Measurements from ENCODE around the gene PMEL. TPM values are rescaled to one million over a fixed set of nuclear protein-coding genes. Genes with fewer than 3 reads are reported as not detected.

The PMEL gene
- total RNA-seq, 1 experiment from 2014 or later, result 1.2 TPM

GRCh38 chr12:55933169-55933798, 32.6 kb downstream of the PMEL start:
- intact Hi-C loops (cut with micrococcal nuclease; ENCODE audit: unreplicated experiment), result no loop called here
- Histone ChIP-seq H3K27me3 (ENCODE audit: control insufficient read depth, insufficient read depth, low read length) (peaks cover 14% of the 10 kb centered on the region; the same call in 1 of the 2 replicates), H3K4me3 (ENCODE audit: low read depth in 2 of 2, low read length in 2 of 2) (no peak overlapping the region), H3K9me3 (ENCODE audit: control insufficient read depth, insufficient read depth, low read depth, low read length) (no peaks in the 10 kb centered on the region), H3K27ac (ENCODE audit: low read length) (no peak overlapping the region), H3K4me1 (ENCODE audit: control insufficient read depth, insufficient read depth, low read length) (peaks cover 29% of the 10 kb centered on the region), H3K36me3 (ENCODE audit: control insufficient read depth, insufficient read depth, low read length) (no peaks in the 10 kb centered on the region)
- no peak for ATAC-seq
- in situ Hi-C loops (cut with HindIII; ENCODE audit: low pct_unique_long_range_greater_than_20kb, low sequenced_read_pairs), result no loop called here
- ChIA-PET CTCF (interaction anchor here (0.6 kb wide), 1 partner anchor 124 kb away, joined by 4 read pairs; no protein-coding TSS in a partner anchor), POLR2A (no interaction called here)
- DNase-seq (ENCODE audit: low read depth, low spot score), result no peak
- no TSS peak for BruUV-seq (replicated peaks)
- TF ChIP-seq POLR2AphosphoS5 (IDR thresholded peaks at IDR 0.05; ENCODE audit: low read depth, low read length) (no peak), TCF7L2 (IDR thresholded peaks at IDR 0.05; ENCODE audit: low read depth, low read length) (no peak), CTCF (IDR thresholded peaks at IDR 0.05) (no peak), REST (IDR thresholded peaks at IDR 0.05; ENCODE audit: insufficient read depth in 1 of 2, low read depth in 2 of 2, low read length in 1 of 2) (no peak), SIN3A (IDR thresholded peaks at IDR 0.05; ENCODE audit: borderline replicate concordance, insufficient read depth, low read depth, low read length) (no peak)

- no TSS peak for BruUV-seq (replicated peaks)
- Histone ChIP-seq H3K4me1 (ENCODE audit: control insufficient read depth, insufficient read depth, low read length) (peaks cover 33% of the 10 kb centered on the region), H3K27me3 (ENCODE audit: control insufficient read depth, insufficient read depth, low read length) (peaks cover 14% of the 10 kb centered on the region; the same call in 1 of the 2 replicates), H3K9me3 (ENCODE audit: control insufficient read depth, insufficient read depth, low read depth, low read length) (no peaks in the 10 kb centered on the region), H3K27ac (ENCODE audit: low read length) (no peak overlapping the region), H3K4me3 (ENCODE audit: low read depth in 2 of 2, low read length in 2 of 2) (peak overlapping the region; percentile 46 to 69), H3K36me3 (ENCODE audit: control insufficient read depth, insufficient read depth, low read length) (no peaks in the 10 kb centered on the region)
- in situ Hi-C loops (cut with HindIII; ENCODE audit: low pct_unique_long_range_greater_than_20kb, low sequenced_read_pairs) (no loop called here), intact Hi-C loops (cut with micrococcal nuclease; ENCODE audit: unreplicated experiment) (no loop called here)
- CTCF ChIA-PET, result no interaction called here
- no peak for DNase-seq (ENCODE audit: low read depth, low spot score)
- no peak for TF ChIP-seq TCF7L2 (IDR thresholded peaks at IDR 0.05; ENCODE audit: low read depth, low read length)
- TF ChIP-seq REST (IDR thresholded peaks at IDR 0.05; ENCODE audit: insufficient read depth in 1 of 2, low read depth in 2 of 2, low read length in 1 of 2), result no peak
- no peak for TF ChIP-seq POLR2AphosphoS5 (IDR thresholded peaks at IDR 0.05; ENCODE audit: low read depth, low read length)
- TF ChIP-seq SIN3A (IDR thresholded peaks at IDR 0.05; ENCODE audit: borderline replicate concordance, insufficient read depth, low read depth, low read length), result no peak
- no peak for TF ChIP-seq CTCF (IDR thresholded peaks at IDR 0.05)
- no peak for ATAC-seq
- POLR2A ChIA-PET, result no interaction called here
Observed at GRCh38 chr12:55932551-55932910, 33.3 kb downstream of the PMEL start.
